ENCODE results near the gene CDKAL1.
"Not testable (repeated sequence)": the region's sequence is repeated elsewhere in the genome, so short reads cannot be mapped to it uniquely, and the experiment has no call there.

- not testable (repeated sequence) for TF ChIP-seq ATF4 (CRISPR knock-in tag; IDR thresholded peaks at IDR 0.05); FOXA1 (IDR thresholded peaks at IDR 0.05); FOXA1 (CRISPR knock-in tag; IDR thresholded peaks at IDR 0.05); FOXK1 (CRISPR knock-in tag; IDR thresholded peaks at IDR 0.05; ENCODE audit: borderline replicate concordance, low read depth); POLR2A (IDR thresholded peaks at IDR 0.05; ENCODE audit: insufficient read depth in 1 of 2, low read depth in 2 of 2, low read length in 2 of 2); CBX2 (IDR thresholded peaks at IDR 0.05; ENCODE audit: low read depth, low read length); CBX2 (CRISPR knock-in tag; IDR thresholded peaks at IDR 0.05; ENCODE audit: low read depth); RAD21 (CRISPR knock-in tag; IDR thresholded peaks at IDR 0.05); DNMT1 (CRISPR knock-in tag; IDR thresholded peaks at IDR 0.05); NBN (conservative IDR thresholded peaks at IDR 0.05)
Observed at GRCh38 chr6:21195301-21195700, 661.0 kb downstream of the CDKAL1 start.
